GM19438 (cell line): ENCODE measurements around the gene BEST3.

ENCODE experiments used
- ATAC-seq: cut with Tn5 transposase; IDR thresholded peaks from one replicate; pipeline ENCODE4 v1.9.1; 2021; ENCODE audit warnings: low read depth; ENCODE audit not compliant: unreplicated experiment

BEST3 gene

DNA sequence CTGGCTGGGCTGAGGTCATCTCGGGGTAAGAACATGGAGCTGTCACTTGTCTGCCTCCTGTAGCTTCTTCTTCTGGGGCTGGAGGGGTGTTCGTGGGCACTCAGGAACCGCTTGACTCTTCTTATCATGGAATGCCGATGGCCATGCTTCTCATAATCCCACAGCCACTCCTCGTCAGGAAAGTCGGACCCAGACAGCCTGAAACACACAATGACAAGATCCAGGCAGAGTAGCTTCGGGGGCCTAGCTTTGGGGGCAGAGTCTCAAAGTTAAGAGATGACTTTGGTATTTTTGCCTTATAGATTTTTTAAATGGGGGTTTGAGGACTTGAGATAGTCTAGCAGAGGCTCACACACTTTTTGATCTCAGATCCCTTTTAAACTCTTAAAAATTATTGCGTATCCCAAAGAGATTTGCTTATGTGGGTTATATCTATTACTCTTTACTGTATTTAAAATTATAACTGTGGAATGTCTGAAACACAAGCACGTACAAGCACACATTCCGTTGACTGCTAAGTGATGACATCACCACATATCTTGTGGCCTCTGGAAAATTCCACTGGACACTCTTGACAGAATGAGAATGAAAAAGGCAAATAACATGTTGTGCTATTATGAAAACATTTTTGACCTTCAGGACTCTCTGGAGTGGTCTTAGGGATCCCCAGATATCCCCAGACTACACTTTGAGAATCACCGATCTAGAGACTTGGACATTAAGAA lies 43.3 kb downstream of the BEST3 start:
- ATAC-seq, result no peak

- no peak for ATAC-seq
Measured at GRCh38 chr12:69653703-69654102, 45.4 kb downstream of the BEST3 start.

GRCh38 chr12:69651922-69652321 lies 47.2 kb downstream of the BEST3 start:
- no peak for ATAC-seq

GRCh38 chr12:69649529-69649928 lies 49.6 kb downstream of the BEST3 start:
- no peak for ATAC-seq

DNA sequence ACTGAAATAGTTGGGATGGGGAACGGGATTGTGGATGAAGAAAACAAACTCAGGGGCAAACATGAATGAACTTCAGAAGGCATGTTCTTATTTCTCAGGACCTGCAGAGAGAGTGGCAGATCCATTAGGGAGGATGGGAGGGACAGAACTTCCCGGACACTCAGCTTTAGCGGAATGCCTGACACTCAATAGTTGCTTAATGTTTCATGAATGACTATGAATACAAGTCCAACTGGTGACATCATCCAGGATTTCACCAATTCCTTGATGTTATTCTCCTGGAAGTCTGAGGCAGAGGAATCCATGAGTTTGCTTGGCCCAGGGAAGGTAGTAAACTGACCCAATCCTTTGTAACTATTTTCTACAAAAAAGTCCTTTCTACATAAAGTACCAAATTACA lies 50.6 kb downstream of the BEST3 start:
- no peak for ATAC-seq

DNA sequence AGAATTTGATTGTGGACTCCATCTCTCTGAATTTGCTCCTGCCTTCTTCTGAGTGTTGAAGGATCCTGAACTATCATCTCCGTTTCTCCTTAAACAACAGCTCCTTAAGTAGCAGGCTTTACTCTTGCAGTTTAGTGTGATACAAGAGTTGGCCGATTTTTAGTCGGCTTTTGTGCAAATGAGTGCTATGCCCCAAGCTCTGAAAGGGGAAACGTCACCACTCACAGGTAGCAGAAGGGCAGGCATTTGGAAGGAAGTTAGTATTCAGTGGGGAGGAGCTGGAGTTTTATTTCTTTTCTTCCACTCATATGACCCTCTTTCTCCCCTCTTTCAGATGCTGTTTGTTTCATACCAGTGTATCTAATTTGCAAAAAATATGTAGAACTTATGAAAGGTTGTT lies 51.9 kb downstream of the BEST3 start:
- no peak for ATAC-seq

DNA sequence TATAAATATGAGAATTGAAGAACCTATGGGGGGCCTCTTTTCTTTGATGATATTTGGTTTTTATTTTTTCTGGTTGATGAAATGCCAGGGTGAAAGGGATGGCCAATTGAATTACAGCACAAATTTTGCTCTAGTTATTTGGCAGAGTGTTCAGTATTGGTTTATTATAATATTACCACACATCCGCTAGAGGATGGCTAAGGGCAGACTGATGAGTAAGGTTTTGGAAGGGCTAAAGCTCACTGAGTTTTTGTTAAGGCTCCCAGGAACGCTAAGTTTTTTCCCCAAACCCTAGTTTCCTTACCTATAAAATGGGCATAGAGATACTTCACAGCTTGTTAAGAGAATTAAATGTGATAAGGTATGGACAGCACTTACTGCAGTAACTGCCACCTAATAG lies 54.1 kb downstream of the BEST3 start:
- no peak for ATAC-seq

GRCh38 chr12:69644511-69644910 lies 54.6 kb downstream of the BEST3 start:
- ATAC-seq, result no peak

- ATAC-seq, result no peak
Measured at GRCh38 chr12:69642531-69642930, 56.6 kb downstream of the BEST3 start.

GRCh38 chr12:69641546-69641945 lies 57.6 kb downstream of the BEST3 start:
- ATAC-seq, result no peak

- ATAC-seq, result peak; percentile 87
Measured at GRCh38 chr12:69639400-69640016, 59.6 kb downstream of the BEST3 start.

DNA sequence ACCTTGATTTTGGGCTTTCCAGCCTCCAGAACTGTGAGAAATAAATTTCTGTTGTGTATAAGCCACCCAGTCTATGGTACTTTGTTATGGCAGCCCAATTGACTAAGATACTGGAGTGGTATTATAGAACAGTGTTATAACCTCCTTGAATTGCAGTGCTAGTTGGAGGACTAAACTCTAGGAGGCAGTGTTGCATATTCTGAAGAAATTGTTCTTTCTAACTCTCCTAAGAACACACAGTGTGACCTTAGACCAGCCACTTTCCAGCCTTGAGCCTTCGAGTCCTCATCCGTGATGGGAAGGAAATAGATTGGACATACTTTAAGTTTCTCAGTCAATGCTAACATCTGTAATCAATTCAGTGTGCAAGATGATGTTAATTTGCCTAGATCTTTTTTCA lies 66.0 kb downstream of the BEST3 start:
- no peak for ATAC-seq

DNA sequence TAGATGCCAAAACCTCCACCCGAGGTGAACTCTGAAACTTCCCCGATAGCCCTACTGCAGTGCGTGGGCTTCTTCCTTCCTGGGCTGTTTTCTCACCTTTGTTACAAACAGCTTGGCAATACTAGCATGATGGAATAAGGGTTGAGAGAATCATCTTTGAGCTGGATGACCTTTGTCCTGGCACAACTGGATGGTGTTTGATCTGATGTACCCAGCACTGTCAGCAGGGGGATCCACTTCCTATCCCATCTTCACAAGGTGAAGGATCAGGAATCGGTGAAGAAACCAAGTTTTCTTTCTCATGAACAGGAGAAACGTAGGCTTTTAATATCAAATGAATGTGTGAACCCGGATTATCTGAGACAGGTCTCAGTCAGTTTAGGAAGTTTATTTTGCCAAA lies 68.9 kb downstream of the BEST3 start:
- no peak for ATAC-seq

DNA sequence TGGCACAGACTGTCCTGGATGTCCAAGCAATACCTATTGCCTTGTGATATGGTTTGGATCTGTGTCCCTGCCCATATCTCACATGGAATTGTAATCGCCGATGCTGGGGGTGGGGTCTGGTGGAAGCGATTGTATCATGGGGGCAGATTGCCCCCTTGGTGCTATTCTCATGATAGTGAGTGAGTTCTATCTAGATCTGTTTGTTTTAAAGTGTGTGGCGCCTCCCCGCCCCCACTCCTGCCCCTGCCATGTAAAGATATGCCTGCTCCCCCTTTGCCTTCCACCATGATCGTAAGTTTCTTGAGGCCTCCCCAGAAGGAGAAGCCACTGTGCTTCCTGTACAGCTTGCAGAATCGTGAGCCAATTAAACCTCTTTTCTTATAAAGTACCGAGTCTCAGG lies 71.6 kb downstream of the BEST3 start:
- ATAC-seq, result no peak

- ATAC-seq, result no peak
Measured at GRCh38 chr12:69623970-69624369, 75.1 kb downstream of the BEST3 start.

- ATAC-seq, result no peak
Measured at GRCh38 chr12:69621551-69621950, 77.6 kb downstream of the BEST3 start.

GRCh38 chr12:69620921-69621320 lies 78.2 kb downstream of the BEST3 start:
- no peak for ATAC-seq

- no peak for ATAC-seq
Measured at GRCh38 chr12:69620077-69620476, 79.0 kb downstream of the BEST3 start.

- ATAC-seq, result no peak
Measured at GRCh38 chr12:69619050-69619449, 80.1 kb downstream of the BEST3 start.

GRCh38 chr12:69616025-69616424 lies 83.1 kb downstream of the BEST3 start:
- ATAC-seq, result no peak

GRCh38 chr12:69613351-69613750 lies 85.8 kb downstream of the BEST3 start:
- no peak for ATAC-seq

DNA sequence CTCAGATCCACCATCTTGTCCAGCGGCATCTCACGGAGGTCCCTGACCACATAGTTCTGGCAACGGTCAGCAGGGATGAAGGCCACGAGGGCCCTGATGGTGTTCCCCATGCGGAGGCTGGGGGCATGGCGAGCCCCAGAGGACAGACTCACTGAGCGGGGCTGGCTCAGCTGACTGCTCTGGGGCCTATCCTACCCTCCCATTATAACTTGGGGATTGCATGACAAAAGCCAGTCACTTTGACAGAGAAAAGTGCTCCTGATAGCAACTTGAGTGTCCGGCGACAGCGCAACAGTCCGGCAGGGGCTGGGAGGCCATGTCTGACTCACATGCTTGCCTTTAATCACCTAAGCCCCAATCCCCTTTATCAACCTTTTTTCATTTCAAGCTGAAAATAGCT lies 88.4 kb downstream of the BEST3 start, which contains the start of gene LRRC10:
TSS of gene LRRC10 (minus strand) at position 179 of the 400 bp plus-strand sequence. CDS start at position 110, 69 bp downstream.
- no peak for ATAC-seq
